Neural cell (in vitro differentiated cells): Measurements from ENCODE around the gene SCN10A. TPM values are rescaled to one million over a fixed set of nuclear protein-coding genes. Genes with fewer than 3 reads are reported as not detected.

ENCODE experiments used
- H2AFZ ChIP-seq: fragments of 200-600, 300-800 bp; sonication (generic), shearing (Covaris generic); 2 replicates; pipeline ENCODE4 v1.6.0; 2014; ENCODE audit warnings: low read depth, mild to moderate bottlenecking, antibody characterized with exemption, low read length, moderate library complexity
- H3F3A ChIP-seq: fragments of 200-600 bp; shearing (Covaris generic); 2 replicates; pipeline ENCODE4 v1.6.1; 2016; ENCODE audit warnings: mild to moderate bottlenecking, moderate library complexity, mixed read lengths, antibody characterized with exemption, low read length; ENCODE audit not compliant: insufficient read depth, poor library complexity, severe bottlenecking
- H3K27ac ChIP-seq: fragments of 200-600, 300-800 bp; sonication (generic), shearing (Covaris generic); 2 replicates; pipeline ENCODE4 v1.5.1; 2014; ENCODE audit warnings: mild to moderate bottlenecking, low read length, moderate library complexity
- H3K27me3 ChIP-seq: fragments of 300-800, 200-600 bp; sonication (generic), shearing (Covaris generic); 2 replicates; pipeline ENCODE4 v1.6.0; 2014; ENCODE audit warnings: mild to moderate bottlenecking, low read depth, low read length, moderate library complexity; ENCODE audit not compliant: insufficient read depth
- H3K36me3 ChIP-seq: fragments of 300-800, 200-600 bp; sonication (generic), shearing (Covaris generic); 2 replicates; pipeline ENCODE4 v1.5.1; 2014; ENCODE audit warnings: mild to moderate bottlenecking, antibody characterized with exemption, low read length, moderate library complexity; ENCODE audit not compliant: insufficient read depth
- H3K4me2 ChIP-seq: fragments of 300-800, 200-600 bp; sonication (generic), shearing (Covaris generic); 2 replicates; pipeline ENCODE4 v1.6.0; 2014; ENCODE audit warnings: mild to moderate bottlenecking, low read length
- H3K4me3 ChIP-seq: fragments of 300-800, 200-600 bp; sonication (generic), shearing (Covaris generic); 2 replicates; pipeline ENCODE4 v1.5.1; 2014; ENCODE audit warnings: mild to moderate bottlenecking, low read length, moderate library complexity
- H3K79me2 ChIP-seq: fragments of 200-600 bp; shearing (Covaris generic); replicated peaks from 2 replicates; pipeline ENCODE4 v1.6.0; 2014; ENCODE audit warnings: mild to moderate bottlenecking, low read length, moderate library complexity; ENCODE audit not compliant: insufficient read depth
- H3K9ac ChIP-seq: fragments of 300-800, 200-600 bp; sonication (generic), shearing (Covaris generic); 2 replicates; pipeline ENCODE4 v1.6.1; 2016; ENCODE audit warnings: mild to moderate bottlenecking, low read length, mixed read lengths
- H3K9me2 ChIP-seq: fragments of 200-600 bp; shearing (Covaris generic); 2 replicates; pipeline ENCODE4 v1.6.1; 2016; ENCODE audit warnings: mild to moderate bottlenecking, low read length, mixed read lengths; ENCODE audit not compliant: insufficient read depth
- H3K9me3 ChIP-seq: fragments of 200-600, 300-800 bp; sonication (generic), shearing (Covaris generic); 2 replicates; pipeline ENCODE4 v1.6.1; 2016; ENCODE audit warnings: mild to moderate bottlenecking, mixed run types, low read length, moderate library complexity, mixed read lengths
- H4K20me1 ChIP-seq: fragments of 200-600 bp; shearing (Covaris generic); 2 replicates; pipeline ENCODE4 v1.6.1; 2016; ENCODE audit warnings: mild to moderate bottlenecking, mixed run types; ENCODE audit not compliant: insufficient read depth
- CTCF ChIP-seq: fragments of 450-650 bp; IDR thresholded peaks from 2 replicates; pipeline ENCODE4 v1.5.1; 2014; ENCODE audit warnings: antibody characterized with exemption, mild to moderate bottlenecking, moderate library complexity; ENCODE audit not compliant: poor library complexity, severe bottlenecking
- EP300 ChIP-seq: fragments of 450-650 bp; conservative IDR thresholded peaks from 2 replicates; pipeline ENCODE4 v1.6.1; 2014; ENCODE audit warnings: antibody characterized with exemption, mild to moderate bottlenecking, moderate library complexity; ENCODE audit not compliant: poor library complexity, severe bottlenecking
- EZH2 ChIP-seq: fragments of 200-600, 300-800 bp; shearing (Covaris generic), sonication (generic); IDR thresholded peaks from 2 replicates; pipeline ENCODE4 v1.6.1; 2014; ENCODE audit warnings: antibody characterized with exemption, low read length, borderline replicate concordance, mild to moderate bottlenecking; ENCODE audit not compliant: insufficient read depth, poor library complexity, severe bottlenecking
- MXI1 ChIP-seq: fragments of 450-650 bp; conservative IDR thresholded peaks from 2 replicates; pipeline ENCODE4 v1.6.1; 2014; ENCODE audit warnings: antibody characterized with exemption, mild to moderate bottlenecking; ENCODE audit not compliant: poor library complexity, severe bottlenecking
- POLR2AphosphoS5 ChIP-seq: IDR thresholded peaks from 2 replicates; pipeline ENCODE4 v1.6.1; 2012
- RAD21 ChIP-seq: fragments of 450-650 bp; conservative IDR thresholded peaks from 2 replicates; pipeline ENCODE4 v1.6.1; 2014; ENCODE audit warnings: antibody characterized with exemption, mild to moderate bottlenecking, moderate library complexity
- SMC3 ChIP-seq: fragments of 450-650 bp; conservative IDR thresholded peaks from 2 replicates; pipeline ENCODE4 v1.6.1; 2014; ENCODE audit warnings: antibody characterized with exemption, mild to moderate bottlenecking, moderate library complexity; ENCODE audit not compliant: poor library complexity
- TAF1 ChIP-seq: IDR thresholded peaks from 2 replicates; pipeline ENCODE4 v1.6.1; 2012; ENCODE audit warnings: low read depth
- polyA plus RNA-seq: library from polyadenylated mRNA; depleted of rRNA; stranded (reverse); fragments of >200 nt; gene quantifications from 2 replicates; pipeline ENCODE4 v1.2.3, GENCODE V29; 2014
- TF ChIP-seq, protein P1 (sequence below): IDR thresholded peaks from 2 replicates; pipeline ENCODE4 v1.6.1; 2012; ENCODE audit warnings: borderline replicate concordance

Gene SCN10A
- polyA plus RNA-seq, 1 donor from 2014 or later: not detected

DNA sequence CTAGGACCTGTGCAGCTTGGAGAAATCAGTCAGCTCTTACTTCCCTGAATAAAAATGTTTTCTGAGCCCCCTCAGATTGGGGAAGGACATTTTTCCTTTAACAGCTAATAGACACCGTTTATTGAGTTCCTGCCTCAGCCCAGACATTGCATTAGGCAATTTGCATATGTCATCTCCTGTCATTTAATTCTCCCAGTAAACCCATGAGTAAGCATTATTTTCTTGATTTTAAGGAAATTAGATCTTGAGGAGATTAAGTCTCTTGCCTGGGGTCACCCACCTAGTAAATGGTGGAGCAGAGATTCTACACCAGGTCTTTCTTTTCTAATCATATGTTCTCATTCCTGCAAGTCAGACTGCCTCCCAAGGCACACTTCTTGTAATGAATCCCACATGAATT lies 88.0 kb downstream of the SCN10A start:
- no peaks in the 10 kb centered on the region for H3K27me3 ChIP-seq
- H3K9me2 ChIP-seq: no peaks in the 10 kb centered on the region
- no peaks in the 10 kb centered on the region for H4K20me1 ChIP-seq
- H3K4me2 ChIP-seq: no peak overlapping the region
- H3K9ac ChIP-seq: no peak overlapping the region
- TF ChIP-seq TAF1: no peak
- TF ChIP-seq EZH2: no peak
- TF ChIP-seq, protein P1, sequence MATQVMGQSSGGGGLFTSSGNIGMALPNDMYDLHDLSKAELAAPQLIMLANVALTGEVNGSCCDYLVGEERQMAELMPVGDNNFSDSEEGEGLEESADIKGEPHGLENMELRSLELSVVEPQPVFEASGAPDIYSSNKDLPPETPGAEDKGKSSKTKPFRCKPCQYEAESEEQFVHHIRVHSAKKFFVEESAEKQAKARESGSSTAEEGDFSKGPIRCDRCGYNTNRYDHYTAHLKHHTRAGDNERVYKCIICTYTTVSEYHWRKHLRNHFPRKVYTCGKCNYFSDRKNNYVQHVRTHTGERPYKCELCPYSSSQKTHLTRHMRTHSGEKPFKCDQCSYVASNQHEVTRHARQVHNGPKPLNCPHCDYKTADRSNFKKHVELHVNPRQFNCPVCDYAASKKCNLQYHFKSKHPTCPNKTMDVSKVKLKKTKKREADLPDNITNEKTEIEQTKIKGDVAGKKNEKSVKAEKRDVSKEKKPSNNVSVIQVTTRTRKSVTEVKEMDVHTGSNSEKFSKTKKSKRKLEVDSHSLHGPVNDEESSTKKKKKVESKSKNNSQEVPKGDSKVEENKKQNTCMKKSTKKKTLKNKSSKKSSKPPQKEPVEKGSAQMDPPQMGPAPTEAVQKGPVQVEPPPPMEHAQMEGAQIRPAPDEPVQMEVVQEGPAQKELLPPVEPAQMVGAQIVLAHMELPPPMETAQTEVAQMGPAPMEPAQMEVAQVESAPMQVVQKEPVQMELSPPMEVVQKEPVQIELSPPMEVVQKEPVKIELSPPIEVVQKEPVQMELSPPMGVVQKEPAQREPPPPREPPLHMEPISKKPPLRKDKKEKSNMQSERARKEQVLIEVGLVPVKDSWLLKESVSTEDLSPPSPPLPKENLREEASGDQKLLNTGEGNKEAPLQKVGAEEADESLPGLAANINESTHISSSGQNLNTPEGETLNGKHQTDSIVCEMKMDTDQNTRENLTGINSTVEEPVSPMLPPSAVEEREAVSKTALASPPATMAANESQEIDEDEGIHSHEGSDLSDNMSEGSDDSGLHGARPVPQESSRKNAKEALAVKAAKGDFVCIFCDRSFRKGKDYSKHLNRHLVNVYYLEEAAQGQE: no peak
- TF ChIP-seq EP300: no peak
- no peak for TF ChIP-seq CTCF
- no peak for TF ChIP-seq SMC3
- no peak for TF ChIP-seq POLR2AphosphoS5
- TF ChIP-seq MXI1: no peak
- no peak for TF ChIP-seq RAD21
- H2AFZ ChIP-seq: no peak overlapping the region
- no peak overlapping the region for H3K27ac ChIP-seq
- no peaks in the 10 kb centered on the region for H3K9me3 ChIP-seq
- no peaks in the 10 kb centered on the region for H3K79me2 ChIP-seq
- H3K4me3 ChIP-seq: no peak overlapping the region
- H3K36me3 ChIP-seq: no peaks in the 10 kb centered on the region
- no peaks in the 10 kb centered on the region for H3F3A ChIP-seq

- no peak overlapping the region for H3K4me3 ChIP-seq
Observed at GRCh38 chr3:38726751-38727150, 89.3 kb downstream of the SCN10A start.

More at GRCh38 chr3:38726751-38727150, 89.3 kb downstream of the SCN10A start:
- Histone ChIP-seq H3F3A (no peaks in the 10 kb centered on the region), H3K79me2 (no peaks in the 10 kb centered on the region), H3K36me3 (no peaks in the 10 kb centered on the region), H4K20me1 (no peaks in the 10 kb centered on the region), H3K9me3 (no peaks in the 10 kb centered on the region), H2AFZ (no peak overlapping the region), H3K9me2 (no peaks in the 10 kb centered on the region), H3K27me3 (no peaks in the 10 kb centered on the region), H3K27ac (no peak overlapping the region), H3K9ac (no peak overlapping the region), H3K4me2 (no peak overlapping the region)
- TF ChIP-seq EZH2 (no peak), MXI1 (no peak)
